ENCODE results near the gene LYSET. TPM values are rescaled to one million over a fixed set of nuclear protein-coding genes. Genes with fewer than 3 reads are reported as not detected.
"Not testable (repeated sequence)": the region's sequence is repeated elsewhere in the genome, so short reads cannot be mapped to it uniquely, and the experiment has no call there.

The LYSET gene, protein sequence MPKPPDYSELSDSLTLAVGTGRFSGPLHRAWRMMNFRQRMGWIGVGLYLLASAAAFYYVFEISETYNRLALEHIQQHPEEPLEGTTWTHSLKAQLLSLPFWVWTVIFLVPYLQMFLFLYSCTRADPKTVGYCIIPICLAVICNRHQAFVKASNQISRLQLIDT
- total RNA-seq (2021) (9.5 and 14.3 TPM in 2 replicates), Bru-seq, nascent RNA (percentile 64 among the genes with signal in this experiment), BruChase-seq, experiment 1, labeled RNA remaining after a 2-hour chase (percentile 68 among the genes with signal in this experiment), BruChase-seq, experiment 2, labeled RNA remaining after a 6-hour chase (percentile 85 among the genes with signal in this experiment)
- long read RNA-seq, transcript TMEM251-202 (2 exons, 1,303 nt) = minor isoform, 9 of 33 reads
- long read RNA-seq, transcript TMEM251-201 (2 exons, 909 nt) = major isoform, 24 of 33 reads
- long read RNA-seq, partial matches to known transcripts = 0 of 33 reads
- long read RNA-seq, other reads (novel, unspliced or antisense) = 0 of 33 reads

DNA sequence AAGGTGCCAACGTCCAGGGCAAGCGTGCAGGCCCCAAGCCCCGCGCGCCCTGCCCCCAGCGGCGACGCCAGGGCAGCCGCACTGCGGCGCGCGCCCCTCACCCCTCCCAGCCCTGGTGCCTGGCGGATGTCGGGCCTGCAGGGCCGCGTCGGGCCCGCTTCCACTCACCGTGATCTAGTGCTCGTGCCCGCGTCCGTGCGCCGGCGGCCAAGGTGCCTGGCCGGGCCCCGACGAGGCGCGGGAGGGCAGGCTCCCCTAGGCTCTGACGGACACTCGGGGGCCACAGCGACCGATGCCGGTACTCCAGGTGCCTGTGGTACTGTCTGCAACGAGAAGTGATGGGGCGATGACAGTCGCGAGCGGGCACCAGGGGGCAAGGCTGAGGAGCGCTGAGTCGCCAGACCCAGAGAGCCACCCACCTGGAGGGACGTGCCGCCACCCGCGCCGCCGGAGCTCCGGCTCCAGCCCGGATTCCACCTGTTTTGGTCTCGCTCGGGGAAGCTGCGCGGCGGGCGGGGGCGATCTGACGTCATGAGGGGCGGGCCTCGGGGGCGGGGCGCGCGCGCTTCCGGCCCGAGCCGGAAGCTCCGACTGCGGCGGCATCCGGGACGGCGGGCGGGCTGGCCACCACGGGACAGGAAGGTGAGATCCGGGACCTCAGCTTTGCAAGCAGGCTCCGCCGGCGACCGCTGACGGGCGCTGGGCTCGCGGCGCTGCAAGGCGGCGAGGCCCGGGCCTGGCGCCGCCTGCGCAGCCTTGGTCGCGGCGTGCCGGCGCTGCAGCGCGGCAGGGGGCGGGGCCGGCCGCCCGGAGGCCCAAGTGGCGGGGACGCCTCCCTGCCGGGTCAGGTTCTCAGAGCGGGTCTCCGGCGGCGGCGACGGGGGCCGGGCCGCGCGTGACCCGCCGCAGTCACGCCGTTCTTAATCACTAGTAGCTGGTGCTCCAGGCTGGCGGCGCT lies at the start of gene LYSET, which contains the start of gene MOAP1:
Gene LYSET, plus strand, starts transcription at position 927 of the 958 bp plus-strand sequence. CDS start 89 bp downstream, outside the sequence.
Gene MOAP1, minus strand, starts transcription at position 507 of the 958 bp plus-strand sequence. CDS start 655 bp downstream, outside the sequence.
- Histone ChIP-seq H3K4me2 (peak within 1 kb of the TSS; percentile 100), H3K9me2 (ENCODE audit: insufficient read depth) (no peaks in the 10 kb centered on the region), H2AFZ (peak within 1 kb of the TSS; percentile 100), H3F3A (ENCODE audit: insufficient read depth, low read depth) (peaks cover 16% of the 10 kb centered on the region), H3K9me3 (ENCODE audit: insufficient read depth, low read depth) (no peaks in the 10 kb centered on the region), H3K36me3 (ENCODE audit: low read depth) (peaks cover 14% of the 10 kb centered on the region; the same call in 1 of the 2 replicates), H3K27ac (peak within 1 kb of the TSS; percentile 82), H3K27me3 (ENCODE audit: insufficient read depth, low read depth) (no peaks in the 10 kb centered on the region), H3K4me1 (replicated peaks; ENCODE audit: insufficient read depth) (peaks cover 26% of the 10 kb centered on the region), H3K4me3 (peak within 1 kb of the TSS; percentile 96), H3K79me2 (ENCODE audit: low read depth) (peaks cover 38% of the 10 kb centered on the region), H4K20me1 (ENCODE audit: insufficient read depth) (peaks cover 12% of the 10 kb centered on the region; the same call in 1 of the 2 replicates)
- no TSS peak for BruUV-seq (replicated peaks)
- POLR2A ChIA-PET (ENCODE audit: unreplicated experiment) = interaction anchor here (0.6 kb wide), 1 partner anchor 15 kb away, joined by 3 read pairs; no protein-coding TSS in a partner anchor
- CTCF ChIA-PET = interaction anchor here (0.6 kb wide), 2 partner anchors 147 to 286 kb away, joined by 3 to 4 read pairs; no protein-coding TSS in a partner anchor
- peak; percentile 73 to 74 for DNase-seq
- TF ChIP-seq, protein P1, sequence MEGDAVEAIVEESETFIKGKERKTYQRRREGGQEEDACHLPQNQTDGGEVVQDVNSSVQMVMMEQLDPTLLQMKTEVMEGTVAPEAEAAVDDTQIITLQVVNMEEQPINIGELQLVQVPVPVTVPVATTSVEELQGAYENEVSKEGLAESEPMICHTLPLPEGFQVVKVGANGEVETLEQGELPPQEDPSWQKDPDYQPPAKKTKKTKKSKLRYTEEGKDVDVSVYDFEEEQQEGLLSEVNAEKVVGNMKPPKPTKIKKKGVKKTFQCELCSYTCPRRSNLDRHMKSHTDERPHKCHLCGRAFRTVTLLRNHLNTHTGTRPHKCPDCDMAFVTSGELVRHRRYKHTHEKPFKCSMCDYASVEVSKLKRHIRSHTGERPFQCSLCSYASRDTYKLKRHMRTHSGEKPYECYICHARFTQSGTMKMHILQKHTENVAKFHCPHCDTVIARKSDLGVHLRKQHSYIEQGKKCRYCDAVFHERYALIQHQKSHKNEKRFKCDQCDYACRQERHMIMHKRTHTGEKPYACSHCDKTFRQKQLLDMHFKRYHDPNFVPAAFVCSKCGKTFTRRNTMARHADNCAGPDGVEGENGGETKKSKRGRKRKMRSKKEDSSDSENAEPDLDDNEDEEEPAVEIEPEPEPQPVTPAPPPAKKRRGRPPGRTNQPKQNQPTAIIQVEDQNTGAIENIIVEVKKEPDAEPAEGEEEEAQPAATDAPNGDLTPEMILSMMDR (conservative IDR thresholded peaks at IDR 0.05) = no peak; the same call in 1 of the 2 replicates
- TF ChIP-seq EZH2 (IDR thresholded peaks at IDR 0.05; ENCODE audit: low read depth) = no peak
- intact Hi-C loops (cut with micrococcal nuclease; ENCODE audit: unreplicated experiment) = loop anchor here (2.0 kb wide), 1 partner anchor 22 kb away; the partner anchor contains the start of genes GON7 and UBR7

DNA sequence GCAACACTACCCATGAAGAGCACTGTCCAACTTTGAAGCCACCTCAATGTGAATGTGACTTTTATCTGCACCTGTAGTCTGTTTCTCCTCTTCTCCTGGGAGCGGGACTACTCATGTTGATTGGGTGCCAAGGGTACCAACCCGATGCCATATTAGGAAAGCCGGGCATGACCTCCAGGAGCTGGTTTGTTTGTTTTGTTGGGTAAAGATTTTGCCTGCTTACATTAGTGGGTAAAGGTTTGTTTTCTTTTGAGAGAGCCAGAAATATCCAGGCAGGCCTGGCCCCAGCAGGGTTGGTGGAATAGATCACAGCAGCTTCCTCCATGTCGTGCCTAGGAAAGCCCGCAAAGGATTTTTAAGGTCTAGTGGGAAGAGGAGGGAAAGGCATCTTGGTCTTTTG lies 49.7 kb upstream of the LYSET start:
- Histone ChIP-seq H3K27me3 (ENCODE audit: insufficient read depth, low read depth) (no peaks in the 10 kb centered on the region), H3K36me3 (ENCODE audit: low read depth) (no peaks in the 10 kb centered on the region), H3K9me3 (ENCODE audit: insufficient read depth, low read depth) (no peaks in the 10 kb centered on the region), H3F3A (ENCODE audit: insufficient read depth, low read depth) (peaks cover 37% of the 10 kb centered on the region), H3K79me2 (ENCODE audit: low read depth) (no peaks in the 10 kb centered on the region), H4K20me1 (ENCODE audit: insufficient read depth) (no peaks in the 10 kb centered on the region), H3K9me2 (ENCODE audit: insufficient read depth) (no peaks in the 10 kb centered on the region), H3K4me1 (replicated peaks; ENCODE audit: insufficient read depth) (peaks cover 52% of the 10 kb centered on the region), H3K4me3 (no peak overlapping the region), H3K4me2 (peak overlapping the region; percentile 45), H3K27ac (0 out of 2 replicates have a peak overlapping the region, but pooled peaks have one; percentile 9), H2AFZ (no peak overlapping the region)
- ChIA-PET POLR2A (ENCODE audit: unreplicated experiment) (no interaction called here), CTCF (no interaction called here)
- BruUV-seq (replicated peaks) = no TSS peak
- intact Hi-C loops (cut with micrococcal nuclease; ENCODE audit: unreplicated experiment) = no loop called here
- DNase-seq = peak in 1 of 2 experiments; percentile 67
- TF ChIP-seq, protein P1 (conservative IDR thresholded peaks at IDR 0.05) = no peak
- TF ChIP-seq EZH2 (IDR thresholded peaks at IDR 0.05; ENCODE audit: low read depth) = no peak

DNA sequence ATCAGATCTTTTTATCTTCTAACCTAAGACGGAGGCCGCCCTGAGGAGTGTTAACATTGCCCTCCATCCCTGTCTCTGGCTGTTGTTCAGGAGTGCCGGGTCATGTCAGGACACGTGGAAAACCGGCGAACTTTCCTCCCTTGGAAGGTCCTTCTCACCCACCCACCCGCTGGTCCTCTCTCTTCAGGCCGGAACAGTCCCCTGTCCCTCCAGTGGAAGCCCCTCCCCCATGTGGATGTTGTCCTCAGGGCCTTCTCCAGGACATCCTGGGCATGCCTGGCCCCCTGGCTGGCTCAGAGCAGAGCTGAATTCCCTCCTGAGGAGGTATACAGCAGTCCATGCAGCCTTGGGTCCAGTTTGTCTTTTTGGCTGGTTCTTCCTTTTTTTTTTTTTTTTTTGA lies 49.1 kb upstream of the LYSET start:
- peaks cover 46% of the 10 kb centered on the region for H3K4me1 ChIP-seq (replicated peaks; ENCODE audit: insufficient read depth)
- H3K36me3 ChIP-seq (ENCODE audit: low read depth) = no peaks in the 10 kb centered on the region
- no peak overlapping the region for H2AFZ ChIP-seq
- BruUV-seq (replicated peaks) = no TSS peak
- no peaks in the 10 kb centered on the region for H3K9me3 ChIP-seq (ENCODE audit: insufficient read depth, low read depth)
- intact Hi-C loops (cut with micrococcal nuclease; ENCODE audit: unreplicated experiment) = no loop called here
- peak overlapping the region; percentile 45 for H3K4me2 ChIP-seq
- no peak overlapping the region for H3K4me3 ChIP-seq
- H3K27ac ChIP-seq = 0 out of 2 replicates have a peak overlapping the region, but pooled peaks have one; percentile 9
- H3F3A ChIP-seq (ENCODE audit: insufficient read depth, low read depth) = peaks cover 37% of the 10 kb centered on the region
- H3K9me2 ChIP-seq (ENCODE audit: insufficient read depth) = no peaks in the 10 kb centered on the region
- ChIA-PET POLR2A (ENCODE audit: unreplicated experiment) (no interaction called here), CTCF (no interaction called here)
- DNase-seq = no peak
- TF ChIP-seq, protein P1 (conservative IDR thresholded peaks at IDR 0.05) = no peak
- TF ChIP-seq EZH2 (IDR thresholded peaks at IDR 0.05; ENCODE audit: low read depth) = no peak
- no peaks in the 10 kb centered on the region for H4K20me1 ChIP-seq (ENCODE audit: insufficient read depth)
- no peaks in the 10 kb centered on the region for H3K27me3 ChIP-seq (ENCODE audit: insufficient read depth, low read depth)
- no peaks in the 10 kb centered on the region for H3K79me2 ChIP-seq (ENCODE audit: low read depth)

DNA sequence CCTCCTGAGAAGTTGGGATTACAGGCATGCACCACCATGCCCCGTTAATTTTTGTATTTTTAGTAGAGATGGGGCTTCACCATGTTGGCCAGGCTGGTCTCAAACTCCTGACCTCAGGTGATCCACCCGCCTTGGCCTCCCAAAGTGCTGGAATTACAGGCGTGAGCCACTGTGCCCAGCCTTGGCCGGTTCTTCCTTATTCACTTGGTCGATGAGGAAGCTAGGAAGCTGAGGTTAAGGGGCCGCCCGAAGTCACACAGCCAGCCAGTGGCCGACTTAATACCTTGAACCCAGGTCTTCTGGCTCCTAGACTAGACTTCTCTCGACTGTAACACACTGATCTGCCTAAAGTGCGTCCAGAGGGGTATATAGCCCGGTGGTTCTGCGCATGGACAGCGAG lies 48.6 kb upstream of the LYSET start:
- H3K9me2 ChIP-seq (ENCODE audit: insufficient read depth); DNase-seq; H4K20me1 ChIP-seq (ENCODE audit: insufficient read depth); H3K79me2 ChIP-seq (ENCODE audit: low read depth); H3K36me3 ChIP-seq (ENCODE audit: low read depth); H3K27ac ChIP-seq; H2AFZ ChIP-seq; H3K9me3 ChIP-seq (ENCODE audit: insufficient read depth, low read depth); H3K4me2 ChIP-seq; CTCF ChIA-PET; BruUV-seq (replicated peaks); H3K4me3 ChIP-seq; intact Hi-C loops (cut with micrococcal nuclease; ENCODE audit: unreplicated experiment); H3K27me3 ChIP-seq (ENCODE audit: insufficient read depth, low read depth); POLR2A ChIA-PET (ENCODE audit: unreplicated experiment): not testable (repeated sequence)
- peaks cover 36% of the 10 kb centered on the region for H3F3A ChIP-seq (ENCODE audit: insufficient read depth, low read depth)
- peaks cover 41% of the 10 kb centered on the region for H3K4me1 ChIP-seq (replicated peaks; ENCODE audit: insufficient read depth)

Data from PC-9 (cell line).